HFF-Myc (cell line): ENCODE data around the gene VWA5B2.
"Not testable (repeated sequence)": the region's sequence is repeated elsewhere in the genome, so short reads cannot be mapped to it uniquely, and the experiment has no call there.

ENCODE experiments used
- DNase-seq: peaks from one replicate; pipeline ENCODE4 v3.0.0-alpha.2; 2011; ENCODE audit warnings: low read depth; ENCODE audit errors: extremely low read depth
- H3K4me3 ChIP-seq: replicated peaks from 2 replicates; pipeline ENCODE4 v1.5.1; 2011; ENCODE audit warnings: low read depth, mild to moderate bottlenecking, control low read depth, low read length
- CTCF ChIP-seq: IDR thresholded peaks from 2 replicates; pipeline ENCODE4 v1.5.1; 2012; ENCODE audit warnings: mild to moderate bottlenecking, low read depth, low read length, control low read depth; ENCODE audit errors: missing control alignments

VWA5B2 gene

GRCh38 chr3:184259878-184260723, 30.7 kb downstream of the VWA5B2 start:
- TF ChIP-seq CTCF, result no peak
- peak overlapping the region; percentile 32 for H3K4me3 ChIP-seq
- no peak for DNase-seq

GRCh38 chr3:184260724-184261269, 31.4 kb downstream of the VWA5B2 start:
- H3K4me3 ChIP-seq, result peak overlapping the region; percentile 32
- no peak for TF ChIP-seq CTCF
- no peak for DNase-seq

GRCh38 chr3:184261270-184261853, 32.0 kb downstream of the VWA5B2 start, which contains the start of gene CAMK2N2:
CAMK2N2 (minus strand) TSS chr3:184261553; CDS start chr3:184261285, 268 bp downstream.
- DNase-seq, result no peak
- no peak for TF ChIP-seq CTCF
- H3K4me3 ChIP-seq, result peak within 1 kb of the TSS; percentile 36

GRCh38 chr3:184261854-184262763, 32.7 kb downstream of the VWA5B2 start:
- DNase-seq, result no peak
- H3K4me3 ChIP-seq, result peak overlapping the region; percentile 36
- TF ChIP-seq CTCF, result no peak

GRCh38 chr3:184262764-184263179, 33.4 kb downstream of the VWA5B2 start:
- TF ChIP-seq CTCF, result no peak
- no peak overlapping the region for H3K4me3 ChIP-seq
- no peak for DNase-seq

- not testable (repeated sequence) for DNase-seq, H3K4me3 ChIP-seq
Measured at GRCh38 chr3:184267249-184267648, 37.9 kb downstream of the VWA5B2 start.

- DNase-seq, result no peak
- no peak overlapping the region for H3K4me3 ChIP-seq
- no peak for TF ChIP-seq CTCF
Measured at GRCh38 chr3:184272269-184272668, 42.9 kb downstream of the VWA5B2 start.
